Prostate gland (tissue), 2 donors: ENCODE data around the gene RNGTT. TPM values are rescaled to one million over a fixed set of nuclear protein-coding genes. Genes with fewer than 3 reads are reported as not detected.

Experiments
- DNase-seq: peaks from one replicate; pipeline ENCODE4 v3.0.0-alpha.2; 2019; ENCODE audit warnings: low spot score
- H3K27ac ChIP-seq, 2 donors: fragments of 200-600 bp; sonication (generic); 2 replicates each; pipeline ENCODE4 v1.5.1; 2017 to 2019
- H3K27me3 ChIP-seq: fragments of 200-600 bp; sonication (generic); replicated peaks from 2 replicates; pipeline ENCODE4 v1.5.1; 2019; ENCODE audit not compliant: insufficient read depth
- H3K36me3 ChIP-seq, 2 donors: fragments of 200-600 bp; sonication (generic); 1 replicate in 1 of 2; 2 replicates in 1 of 2; pipeline versions ENCODE4 v1.5.1 to v1.8.1; 2017 to 2019
- H3K4me1 ChIP-seq: fragments of 200-600 bp; sonication (generic); replicated peaks from 2 replicates; pipeline ENCODE4 v1.5.1; 2019
- H3K4me3 ChIP-seq, 2 donors: fragments of 200-600 bp; sonication (generic); 2 replicates each; pipeline ENCODE4 v1.5.1; 2017 to 2019
- H3K9me3 ChIP-seq: fragments of 200-600 bp; sonication (generic); 2 replicates; pipeline ENCODE4 v1.5.1; 2017
- POLR2A ChIP-seq: fragments of 450-650 bp; IDR thresholded peaks from one replicate; pipeline ENCODE4 v1.6.1; 2016; ENCODE audit warnings: antibody characterized with exemption, mild to moderate bottlenecking
- POLR2AphosphoS5 ChIP-seq: sonication (generic); formaldehyde crosslinking; IDR thresholded peaks from one replicate; pipeline ENCODE4 v1.6.1; 2017; ENCODE audit warnings: antibody characterized with exemption
- WGBS: methylation state at CpG from one replicate; pipeline ENCODE4 v1.1.5; 2018; 5-methylcytosine and 5-hydroxymethylcytosine counted together
- intact Hi-C: fragments of 100-400 bp; cut with DNase I; formaldehyde crosslinking; loops from one replicate; pipeline ENCODE4 v1.14.2; 2022
- total RNA-seq, 2 donors: library from RNA; depleted of rRNA; stranded (reverse); fragments of >200 nt; gene quantifications; one replicate each; pipeline ENCODE4 v1.1.0, GENCODE V29; 2016
- TF ChIP-seq, protein P1 (sequence below), 4 experiments: fragments of 200-600 bp in 2 of 4; fragments of 450-650 bp in 2 of 4; sonication (generic) in 2 of 4; IDR thresholded peaks; 1 replicate in 3 of 4; 2 replicates in 1 of 4; pipeline ENCODE4 v1.5.1; 2016 to 2019; ENCODE audit warnings: antibody characterized with exemption in 4 of 4, mild to moderate bottlenecking in 2 of 4, moderate library complexity in 2 of 4

The RNGTT gene
- total RNA-seq, 2 donors from 2014 or later: 10.1 to 23.6 TPM

DNA sequence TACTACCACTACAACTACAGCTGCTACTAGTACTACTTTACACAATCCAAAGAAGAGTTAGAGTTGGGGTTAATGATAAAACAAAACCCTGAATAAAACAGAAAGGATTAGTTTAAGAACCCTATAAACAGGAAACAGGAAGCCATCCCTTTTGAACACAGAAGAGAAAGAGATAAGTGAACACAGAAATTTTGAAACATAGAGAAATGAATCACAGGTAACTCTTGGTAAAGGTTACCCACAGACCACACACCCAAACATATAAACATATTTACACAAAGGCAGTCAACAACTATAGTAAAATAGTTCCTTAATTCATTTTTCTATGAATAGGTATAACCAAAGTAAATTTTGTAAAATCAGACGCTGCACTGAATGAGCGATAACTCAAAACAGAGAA, 98.1 kb downstream of the RNGTT start:
- H3K36me3 ChIP-seq: no peaks in the 10 kb centered on the region
- H3K4me1 ChIP-seq: no peaks in the 10 kb centered on the region
- H3K4me3 ChIP-seq: no peak overlapping the region
- intact Hi-C loops: loop anchor here (10.0 kb wide), 1 partner anchor 1030 kb away; no protein-coding TSS in a partner anchor
- TF ChIP-seq POLR2A: no peak
- no peak for TF ChIP-seq POLR2AphosphoS5
- TF ChIP-seq, protein P1, sequence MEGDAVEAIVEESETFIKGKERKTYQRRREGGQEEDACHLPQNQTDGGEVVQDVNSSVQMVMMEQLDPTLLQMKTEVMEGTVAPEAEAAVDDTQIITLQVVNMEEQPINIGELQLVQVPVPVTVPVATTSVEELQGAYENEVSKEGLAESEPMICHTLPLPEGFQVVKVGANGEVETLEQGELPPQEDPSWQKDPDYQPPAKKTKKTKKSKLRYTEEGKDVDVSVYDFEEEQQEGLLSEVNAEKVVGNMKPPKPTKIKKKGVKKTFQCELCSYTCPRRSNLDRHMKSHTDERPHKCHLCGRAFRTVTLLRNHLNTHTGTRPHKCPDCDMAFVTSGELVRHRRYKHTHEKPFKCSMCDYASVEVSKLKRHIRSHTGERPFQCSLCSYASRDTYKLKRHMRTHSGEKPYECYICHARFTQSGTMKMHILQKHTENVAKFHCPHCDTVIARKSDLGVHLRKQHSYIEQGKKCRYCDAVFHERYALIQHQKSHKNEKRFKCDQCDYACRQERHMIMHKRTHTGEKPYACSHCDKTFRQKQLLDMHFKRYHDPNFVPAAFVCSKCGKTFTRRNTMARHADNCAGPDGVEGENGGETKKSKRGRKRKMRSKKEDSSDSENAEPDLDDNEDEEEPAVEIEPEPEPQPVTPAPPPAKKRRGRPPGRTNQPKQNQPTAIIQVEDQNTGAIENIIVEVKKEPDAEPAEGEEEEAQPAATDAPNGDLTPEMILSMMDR (IDR thresholded peaks at IDR 0.05): no peak
- no peaks in the 10 kb centered on the region for H3K27me3 ChIP-seq
- H3K9me3 ChIP-seq: no peaks in the 10 kb centered on the region
- WGBS: 98% methylated on average over 2 of the region's 2 CpGs
- DNase-seq: no peak
- no peak overlapping the region for H3K27ac ChIP-seq

DNA sequence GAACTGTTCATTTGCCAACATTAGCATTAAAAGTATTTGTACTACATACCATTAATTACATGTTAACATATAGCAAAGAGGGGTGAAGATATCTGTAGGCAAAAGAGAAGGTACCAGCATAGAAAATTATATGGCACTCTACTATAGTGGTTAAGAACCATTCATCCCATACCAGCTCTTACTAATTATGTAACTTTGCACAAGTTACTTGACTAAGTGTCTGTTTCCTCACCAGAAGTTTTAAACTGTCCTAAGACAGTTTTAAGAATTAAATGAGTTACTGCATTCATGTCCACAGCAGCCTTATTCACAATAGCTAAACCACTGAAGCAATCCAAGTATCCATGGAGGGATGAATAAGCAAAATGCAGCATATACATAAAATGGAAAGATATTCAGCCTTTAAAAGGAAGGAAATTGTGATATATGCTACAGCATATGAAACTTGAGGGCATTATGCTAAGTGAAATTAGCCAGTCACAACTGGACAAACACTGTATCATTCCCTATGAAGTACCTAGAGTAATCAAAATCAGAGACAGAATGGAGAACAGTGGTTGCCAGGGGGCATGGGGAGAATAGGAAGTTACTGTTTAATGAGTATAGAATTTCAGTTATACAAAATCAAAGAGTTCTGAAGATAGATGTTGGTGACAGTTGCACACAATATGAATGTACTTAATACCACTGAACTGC, 98.9 kb downstream of the RNGTT start:
- no peak overlapping the region for H3K27ac ChIP-seq
- no peaks in the 10 kb centered on the region for H3K27me3 ChIP-seq
- TF ChIP-seq, protein P1 (IDR thresholded peaks at IDR 0.05): no peak
- no peak for TF ChIP-seq POLR2AphosphoS5
- no peaks in the 10 kb centered on the region for H3K36me3 ChIP-seq
- H3K4me3 ChIP-seq: no peak overlapping the region
- no peaks in the 10 kb centered on the region for H3K4me1 ChIP-seq
- H3K9me3 ChIP-seq: no peaks in the 10 kb centered on the region
- intact Hi-C loops: loop anchor here (10.0 kb wide), 1 partner anchor 1030 kb away; no protein-coding TSS in a partner anchor
- DNase-seq: no peak

DNA sequence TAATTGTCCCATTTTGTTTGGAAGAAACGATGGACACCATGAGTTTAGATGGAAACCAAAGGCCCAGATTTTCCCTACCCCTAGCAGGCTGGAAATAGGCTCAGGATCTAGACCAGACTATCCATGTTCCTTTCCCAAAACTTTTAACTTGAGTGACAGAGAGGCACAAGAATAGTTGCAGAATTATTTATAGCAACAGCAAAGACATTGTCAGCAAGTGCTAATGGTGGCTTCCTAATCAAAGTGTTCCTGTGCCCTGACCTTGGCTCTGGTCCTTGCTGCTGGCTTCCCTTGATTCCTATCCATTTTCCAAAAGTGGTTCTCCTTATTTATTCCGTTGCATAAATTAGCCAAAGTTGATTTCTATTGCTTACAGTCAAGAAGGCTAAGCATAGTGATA, 103.1 kb downstream of the RNGTT start:
- TF ChIP-seq, protein P1 (IDR thresholded peaks at IDR 0.05): no peak
- no peak for TF ChIP-seq POLR2A
- TF ChIP-seq POLR2AphosphoS5: no peak
- Histone ChIP-seq H3K9me3 (no peaks in the 10 kb centered on the region), H3K4me1 (no peaks in the 10 kb centered on the region), H3K4me3 (no peak overlapping the region), H3K36me3 (no peaks in the 10 kb centered on the region), H3K27me3 (no peaks in the 10 kb centered on the region), H3K27ac (no peak overlapping the region)
- DNase-seq: no peak
- intact Hi-C loops: loop anchor here (10.0 kb wide), 1 partner anchor 1026 kb away; no protein-coding TSS in a partner anchor
- WGBS: 95% methylated on average over 2 of the region's 2 CpGs

DNA sequence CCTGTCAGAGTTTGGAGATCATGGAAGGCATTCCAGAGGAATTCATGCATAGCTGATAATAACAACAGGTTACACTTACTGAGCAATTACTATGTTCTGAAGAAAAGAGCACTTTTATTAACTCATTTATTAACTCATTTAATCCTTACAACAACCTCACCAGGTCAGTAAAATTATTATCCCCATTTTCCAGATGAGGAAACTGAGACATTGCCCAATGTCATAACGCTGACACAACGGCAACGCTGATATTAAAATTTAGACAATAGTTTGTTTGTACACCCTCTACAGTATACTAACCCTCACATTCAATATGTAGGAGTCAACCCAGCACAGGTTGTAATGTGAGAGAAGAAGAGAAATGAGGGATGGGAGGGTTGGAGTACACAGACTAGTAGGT, 105.0 kb downstream of the RNGTT start:
- Histone ChIP-seq H3K9me3 (no peaks in the 10 kb centered on the region), H3K27me3 (no peaks in the 10 kb centered on the region), H3K27ac (no peak overlapping the region), H3K36me3 (no peaks in the 10 kb centered on the region), H3K4me3 (no peak overlapping the region), H3K4me1 (no peaks in the 10 kb centered on the region)
- DNase-seq: no peak
- TF ChIP-seq POLR2A (no peak), POLR2AphosphoS5 (no peak)
- TF ChIP-seq, protein P1 (IDR thresholded peaks at IDR 0.05): no peak
- WGBS: 96% methylated on average over 3 of the region's 3 CpGs
- intact Hi-C loops: no loop called here

DNA sequence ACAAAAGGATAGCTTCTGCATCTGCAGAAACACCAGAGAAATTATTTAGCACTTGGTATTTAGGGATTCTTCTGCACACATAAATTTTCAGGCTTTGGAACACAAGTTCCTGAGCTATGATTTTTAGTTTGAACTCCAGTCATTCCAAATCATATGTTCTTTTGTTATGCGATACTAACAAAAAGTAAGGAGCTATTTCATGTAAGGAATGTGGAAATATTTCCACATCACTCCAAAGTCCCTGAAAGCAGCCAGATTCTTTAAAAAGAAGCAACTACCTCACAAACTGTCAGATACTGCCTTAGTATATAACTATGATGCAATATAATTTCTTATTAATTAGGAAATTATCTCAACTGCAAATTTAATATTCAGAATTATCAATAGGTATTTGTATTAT, 106.9 kb downstream of the RNGTT start:
- intact Hi-C loops: no loop called here

More for the DNA sequence above, 106.9 kb downstream of the RNGTT start:
- Histone ChIP-seq H3K36me3 (no peaks in the 10 kb centered on the region), H3K27ac (no peak overlapping the region), H3K4me3 (no peak overlapping the region), H3K9me3 (no peaks in the 10 kb centered on the region), H3K27me3 (no peaks in the 10 kb centered on the region), H3K4me1 (no peaks in the 10 kb centered on the region)
- no peak for DNase-seq
- 82% methylated on average over 1 of the region's 1 CpG for WGBS
- TF ChIP-seq POLR2AphosphoS5: no peak
- no peak for TF ChIP-seq POLR2A
- TF ChIP-seq, protein P1 (IDR thresholded peaks at IDR 0.05): no peak
